Prostate gland (tissue), 2 donors: ENCODE measurements around the gene CRTC3. TPM values are rescaled to one million over a fixed set of nuclear protein-coding genes. Genes with fewer than 3 reads are reported as not detected.
"Not testable (repeated sequence)": the region's sequence is repeated elsewhere in the genome, so short reads cannot be mapped to it uniquely, and the experiment has no call there.

Source experiments
- DNase-seq: peaks from one replicate; pipeline ENCODE4 v3.0.0-alpha.2; 2019; ENCODE audit warnings: low spot score
- H3K27ac ChIP-seq, 2 donors: fragments of 200-600 bp; sonication (generic); 2 replicates each; pipeline ENCODE4 v1.5.1; 2017 to 2019
- H3K27me3 ChIP-seq: fragments of 200-600 bp; sonication (generic); replicated peaks from 2 replicates; pipeline ENCODE4 v1.5.1; 2019; ENCODE audit not compliant: insufficient read depth
- H3K36me3 ChIP-seq, 2 donors: fragments of 200-600 bp; sonication (generic); 1 replicate in 1 of 2; 2 replicates in 1 of 2; pipeline versions ENCODE4 v1.5.1 to v1.8.1; 2017 to 2019
- H3K4me1 ChIP-seq: fragments of 200-600 bp; sonication (generic); replicated peaks from 2 replicates; pipeline ENCODE4 v1.5.1; 2019
- H3K4me3 ChIP-seq, 2 donors: fragments of 200-600 bp; sonication (generic); 2 replicates each; pipeline ENCODE4 v1.5.1; 2017 to 2019
- H3K9me3 ChIP-seq: fragments of 200-600 bp; sonication (generic); 2 replicates; pipeline ENCODE4 v1.5.1; 2017
- POLR2A ChIP-seq: fragments of 450-650 bp; IDR thresholded peaks from one replicate; pipeline ENCODE4 v1.6.1; 2016; ENCODE audit warnings: antibody characterized with exemption, mild to moderate bottlenecking
- POLR2AphosphoS5 ChIP-seq: sonication (generic); formaldehyde crosslinking; IDR thresholded peaks from one replicate; pipeline ENCODE4 v1.6.1; 2017; ENCODE audit warnings: antibody characterized with exemption
- WGBS: methylation state at CpG from one replicate; pipeline ENCODE4 v1.1.5; 2018; 5-methylcytosine and 5-hydroxymethylcytosine counted together
- intact Hi-C: fragments of 100-400 bp; cut with DNase I; formaldehyde crosslinking; loops from one replicate; pipeline ENCODE4 v1.14.2; 2022
- total RNA-seq, 2 donors: library from RNA; depleted of rRNA; stranded (reverse); fragments of >200 nt; gene quantifications; one replicate each; pipeline ENCODE4 v1.1.0, GENCODE V29; 2016
- TF ChIP-seq, protein P1 (sequence below), 4 experiments: fragments of 200-600 bp in 2 of 4; fragments of 450-650 bp in 2 of 4; sonication (generic) in 2 of 4; IDR thresholded peaks; 1 replicate in 3 of 4; 2 replicates in 1 of 4; pipeline ENCODE4 v1.5.1; 2016 to 2019; ENCODE audit warnings: antibody characterized with exemption in 4 of 4, mild to moderate bottlenecking in 2 of 4, moderate library complexity in 2 of 4

CRTC3 gene
- total RNA-seq, 2 donors from 2014 or later, result 26.6 to 87.8 TPM

DNA sequence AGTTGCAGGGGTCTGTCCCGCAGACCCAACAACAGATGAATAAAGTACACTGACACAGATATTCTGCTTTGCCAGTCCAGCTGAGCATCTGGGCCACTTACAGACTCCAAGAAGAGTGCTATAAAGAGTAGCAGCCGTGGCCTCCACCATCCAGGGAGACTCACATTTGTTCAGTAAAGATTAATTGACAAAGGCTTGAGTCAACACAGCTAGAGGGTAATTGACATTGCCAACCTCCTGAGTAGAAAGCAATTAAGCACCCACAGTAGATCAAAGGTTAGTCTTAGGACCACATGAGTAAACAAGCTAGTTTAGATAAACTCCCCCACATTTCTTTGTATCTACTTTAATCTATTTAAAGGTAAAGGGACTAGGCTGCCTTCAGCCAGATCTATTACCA, 16.3 kb upstream of the CRTC3 start:
- Histone ChIP-seq H3K9me3 (no peaks in the 10 kb centered on the region), H3K36me3 (no peaks in the 10 kb centered on the region), H3K27ac (no peak overlapping the region), H3K4me1 (no peaks in the 10 kb centered on the region), H3K4me3 (no peak overlapping the region), H3K27me3 (no peaks in the 10 kb centered on the region)
- WGBS, result 86% methylated on average over 2 of the region's 2 CpGs
- TF ChIP-seq POLR2A (no peak), POLR2AphosphoS5 (no peak)
- TF ChIP-seq, protein P1, sequence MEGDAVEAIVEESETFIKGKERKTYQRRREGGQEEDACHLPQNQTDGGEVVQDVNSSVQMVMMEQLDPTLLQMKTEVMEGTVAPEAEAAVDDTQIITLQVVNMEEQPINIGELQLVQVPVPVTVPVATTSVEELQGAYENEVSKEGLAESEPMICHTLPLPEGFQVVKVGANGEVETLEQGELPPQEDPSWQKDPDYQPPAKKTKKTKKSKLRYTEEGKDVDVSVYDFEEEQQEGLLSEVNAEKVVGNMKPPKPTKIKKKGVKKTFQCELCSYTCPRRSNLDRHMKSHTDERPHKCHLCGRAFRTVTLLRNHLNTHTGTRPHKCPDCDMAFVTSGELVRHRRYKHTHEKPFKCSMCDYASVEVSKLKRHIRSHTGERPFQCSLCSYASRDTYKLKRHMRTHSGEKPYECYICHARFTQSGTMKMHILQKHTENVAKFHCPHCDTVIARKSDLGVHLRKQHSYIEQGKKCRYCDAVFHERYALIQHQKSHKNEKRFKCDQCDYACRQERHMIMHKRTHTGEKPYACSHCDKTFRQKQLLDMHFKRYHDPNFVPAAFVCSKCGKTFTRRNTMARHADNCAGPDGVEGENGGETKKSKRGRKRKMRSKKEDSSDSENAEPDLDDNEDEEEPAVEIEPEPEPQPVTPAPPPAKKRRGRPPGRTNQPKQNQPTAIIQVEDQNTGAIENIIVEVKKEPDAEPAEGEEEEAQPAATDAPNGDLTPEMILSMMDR (IDR thresholded peaks at IDR 0.05), result no peak
- DNase-seq, result no peak
- intact Hi-C loops, result no loop called here

DNA sequence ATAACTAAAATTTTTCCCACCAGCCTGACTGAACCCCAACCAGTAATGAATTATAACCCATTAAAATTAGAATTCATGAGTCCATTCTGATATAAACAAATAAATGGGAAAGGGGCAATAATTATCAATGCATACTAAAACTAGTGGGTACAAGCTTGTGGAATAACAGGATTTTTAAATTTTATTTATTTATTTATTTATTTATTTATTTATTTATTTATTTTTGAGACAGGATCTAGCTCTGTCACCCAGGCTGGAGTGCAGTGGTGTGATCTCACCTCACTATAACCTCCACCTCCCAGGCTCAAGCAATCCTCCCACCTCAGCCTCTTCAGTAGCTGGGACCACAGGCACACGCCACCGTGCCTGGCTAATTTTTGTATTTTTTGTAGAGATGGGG, 15.8 kb upstream of the CRTC3 start:
- H3K9me3 ChIP-seq, intact Hi-C loops, H3K4me1 ChIP-seq, H3K27me3 ChIP-seq, H3K4me3 ChIP-seq, H3K36me3 ChIP-seq, DNase-seq, H3K27ac ChIP-seq: not testable (repeated sequence)
- WGBS, result 69% methylated on average over 2 of the region's 2 CpGs

DNA sequence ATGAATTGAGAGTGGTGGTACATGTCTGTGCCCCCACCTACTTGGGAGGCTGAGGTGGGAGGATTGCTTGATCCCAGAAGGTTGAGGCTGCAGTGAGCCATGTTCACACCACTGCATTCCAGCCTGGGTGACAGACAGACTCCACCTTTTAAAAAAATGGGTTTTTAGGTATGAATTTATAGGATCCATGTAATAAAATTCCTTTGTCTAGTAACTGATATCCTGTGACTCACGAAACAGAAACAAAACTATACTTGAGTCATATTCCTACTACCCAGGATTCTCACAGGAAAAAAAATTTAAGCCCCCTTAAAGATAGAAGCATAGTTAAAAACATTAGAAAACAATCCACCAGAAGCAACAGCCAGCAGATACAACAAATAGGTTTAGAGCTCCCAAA, 10.0 kb upstream of the CRTC3 start:
- H3K27ac ChIP-seq, result no peak overlapping the region
- H3K9me3 ChIP-seq, result no peaks in the 10 kb centered on the region
- intact Hi-C loops, result no loop called here
- H3K4me1 ChIP-seq, result no peaks in the 10 kb centered on the region
- no peaks in the 10 kb centered on the region for H3K27me3 ChIP-seq
- 53% methylated on average over 1 of the region's 1 CpG for WGBS
- DNase-seq, result no peak
- TF ChIP-seq, protein P1 (IDR thresholded peaks at IDR 0.05), result no peak
- no peak for TF ChIP-seq POLR2A
- no peak for TF ChIP-seq POLR2AphosphoS5
- no peak overlapping the region for H3K4me3 ChIP-seq
- no peaks in the 10 kb centered on the region for H3K36me3 ChIP-seq

DNA sequence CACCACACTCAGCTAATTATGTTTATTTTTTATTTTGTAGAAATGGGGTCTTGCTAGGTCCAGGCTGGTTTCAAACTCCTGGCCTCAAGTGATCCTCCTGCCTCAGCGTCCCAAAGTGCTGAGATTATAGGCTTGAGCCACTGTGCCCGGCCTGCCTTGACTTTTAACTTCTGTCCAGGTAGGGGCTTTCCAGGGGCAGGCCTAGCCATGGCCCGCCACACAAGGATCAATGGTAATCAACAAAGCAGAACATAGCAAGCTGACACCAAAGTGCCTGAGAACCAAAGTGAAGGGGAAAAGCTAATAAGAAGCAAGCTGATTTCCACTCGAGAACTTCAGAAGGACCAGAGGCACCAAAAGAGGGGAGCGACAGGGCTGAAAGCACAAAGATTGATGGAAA, 9.4 kb upstream of the CRTC3 start:
- whole genome bisulfite sequencing, result 91% methylated on average over 5 of the region's 5 CpGs
- Histone ChIP-seq H3K36me3 (no peaks in the 10 kb centered on the region), H3K4me3 (no peak overlapping the region), H3K9me3 (no peaks in the 10 kb centered on the region), H3K4me1 (no peaks in the 10 kb centered on the region), H3K27me3 (no peaks in the 10 kb centered on the region), H3K27ac (no peak overlapping the region)
- DNase-seq, result no peak
- intact Hi-C loops, result no loop called here
- no peak for TF ChIP-seq POLR2AphosphoS5
- TF ChIP-seq POLR2A, result no peak
- TF ChIP-seq, protein P1 (IDR thresholded peaks at IDR 0.05), result no peak

DNA sequence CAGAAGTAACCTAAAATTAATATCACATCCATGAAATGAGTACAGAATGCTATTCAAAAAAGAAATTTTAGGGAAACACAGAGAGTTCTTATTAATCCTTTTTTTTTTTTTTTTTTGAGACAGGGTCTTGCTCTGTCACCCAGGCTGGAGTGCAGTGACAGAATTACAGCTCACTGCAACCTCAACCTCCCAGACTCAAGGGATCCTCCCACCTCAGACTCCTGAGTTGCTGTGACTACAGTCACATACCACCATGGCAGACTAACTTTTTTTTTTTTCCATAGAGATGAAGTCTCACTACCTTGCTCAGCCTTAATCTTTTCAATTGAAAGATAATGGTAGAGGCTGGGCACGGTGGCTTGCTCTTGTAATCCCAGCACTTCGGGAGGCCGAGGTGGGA, 6.3 kb upstream of the CRTC3 start:
- no peak for TF ChIP-seq POLR2A
- TF ChIP-seq, protein P1 (IDR thresholded peaks at IDR 0.05), result no peak
- TF ChIP-seq POLR2AphosphoS5, result no peak
- intact Hi-C loops, result no loop called here
- Histone ChIP-seq H3K36me3 (no peaks in the 10 kb centered on the region), H3K27me3 (no peaks in the 10 kb centered on the region), H3K4me3 (no peak overlapping the region), H3K4me1 (no peaks in the 10 kb centered on the region), H3K9me3 (no peaks in the 10 kb centered on the region), H3K27ac (no peak overlapping the region)
- no peak for DNase-seq
- WGBS, result 93% methylated on average over 3 of the region's 3 CpGs

DNA sequence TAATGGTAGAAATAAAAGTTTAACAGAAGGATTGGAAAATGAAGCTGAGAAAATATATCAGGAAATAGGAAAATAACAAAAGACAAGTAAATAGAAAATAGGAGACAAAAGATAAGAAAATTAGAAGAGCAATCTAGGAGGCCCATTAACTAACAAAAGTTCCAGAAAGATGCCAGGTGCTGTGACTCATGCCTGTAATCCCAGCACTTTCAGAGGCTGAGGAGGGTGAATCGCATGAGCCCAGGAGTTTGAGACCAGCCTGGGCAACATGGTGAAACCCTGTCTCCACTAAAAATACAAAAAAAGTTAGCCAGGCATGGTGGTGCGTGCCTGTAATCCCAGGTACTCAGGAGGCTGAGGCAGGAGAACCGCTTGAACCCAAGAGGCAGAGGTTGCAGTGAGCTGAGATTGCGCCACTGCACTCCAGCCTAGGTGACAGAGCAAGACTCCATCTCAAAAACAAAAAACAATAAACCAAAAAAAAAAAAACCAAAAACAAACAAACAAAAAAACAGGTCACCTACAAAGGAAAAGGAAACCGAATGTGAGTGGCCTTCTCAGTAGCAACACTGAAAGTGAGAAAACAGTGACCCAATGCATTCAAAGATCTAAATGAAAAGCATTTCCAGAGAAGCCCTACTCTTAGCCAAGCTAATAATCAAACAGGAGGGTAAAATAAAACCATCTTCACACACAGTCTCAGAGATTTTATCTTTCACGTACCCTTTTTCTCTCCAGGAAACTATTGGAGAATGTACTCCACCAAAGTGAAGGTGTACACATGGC, 5.5 kb upstream of the CRTC3 start:
- H3K36me3 ChIP-seq, DNase-seq, H3K4me1 ChIP-seq, H3K4me3 ChIP-seq, H3K27ac ChIP-seq, H3K9me3 ChIP-seq, H3K27me3 ChIP-seq, intact Hi-C loops: not testable (repeated sequence)
- 83% methylated on average over 6 of the region's 6 CpGs for WGBS
